HEK293 (cell line): ENCODE data around the gene RASA2.

Experiments used
- CTCF ChIA-PET: fragments of 350-600 bp; formaldehyde crosslinking; extraction: SDS; loops from one replicate; lab custom pipeline; 2021; ENCODE audit warnings: antibody characterized with exemption; lab: Yijun Ruan, JAX
- POLR2A ChIA-PET: fragments of 300-600 bp; formaldehyde crosslinking; extraction: SDS; loops from one replicate; lab custom pipeline; 2020; ENCODE audit warnings: antibody characterized with exemption, inconsistent platforms; lab: Yijun Ruan, JAX
- H3K27ac ChIP-seq: fragments of 200-500 bp; sonication (Bioruptor generic); 2 replicates; pipeline ENCODE4 v1.5.1; 2014; ENCODE audit warnings: low read depth, low read length, control low read depth, inconsistent platforms; ENCODE audit errors: extremely low read depth
- H3K36me3 ChIP-seq, 2 experiments: fragments of 200-500 bp in 1 of 2; sonication (Bioruptor generic) in 1 of 2; 1 replicate in 1 of 2; 2 replicates in 1 of 2; pipeline ENCODE4 v1.5.1; 2014 to 2017; ENCODE audit warnings: inconsistent platforms in 2 of 2, low read length in 2 of 2; ENCODE audit not compliant: control insufficient read depth in 2 of 2, insufficient read depth in 1 of 2
- H3K4me1 ChIP-seq: fragments of 200-500 bp; sonication (Bioruptor generic); 2 replicates; pipeline ENCODE4 v1.5.1; 2014; ENCODE audit warnings: mild to moderate bottlenecking, low read length, inconsistent platforms; ENCODE audit not compliant: control insufficient read depth, insufficient read depth
- H3K4me3 ChIP-seq: 2 replicates; pipeline ENCODE4 v1.5.1; 2011; ENCODE audit warnings: low read depth, mild to moderate bottlenecking, control low read depth, low read length, moderate library complexity
- H3K9me3 ChIP-seq: fragments of 200-500 bp; sonication (Bioruptor generic); 2 replicates; pipeline ENCODE4 v1.5.1; 2014; ENCODE audit warnings: low read depth, low read length, inconsistent platforms; ENCODE audit not compliant: control insufficient read depth, insufficient read depth
- GLIS1 ChIP-seq: fragments of 450-650 bp; formaldehyde crosslinking; IDR thresholded peaks from 2 replicates; pipeline ENCODE4 v1.5.1; 2016; ENCODE audit warnings: missing biosample characterization, missing genetic modification characterization
- HOXD13 ChIP-seq: sonication (generic); formaldehyde crosslinking; IDR thresholded peaks from 2 replicates; pipeline ENCODE4 v1.8.0; 2022; ENCODE audit warnings: missing genetic modification reagents, borderline replicate concordance
- KLF10 ChIP-seq: fragments of 450-650 bp; IDR thresholded peaks from 2 replicates; pipeline ENCODE4 v1.5.1; 2018; ENCODE audit warnings: missing biosample characterization, mild to moderate bottlenecking, missing genetic modification characterization
- SP2 ChIP-seq: fragments of 450-650 bp; formaldehyde crosslinking; IDR thresholded peaks from 2 replicates; pipeline ENCODE4 v1.5.1; 2016; ENCODE audit warnings: missing biosample characterization, missing genetic modification characterization
- TRIM28 ChIP-seq: IDR thresholded peaks from 2 replicates; pipeline ENCODE4 v1.6.1; 2011; ENCODE audit warnings: low read length, control low read depth, borderline replicate concordance
- ZBTB17 ChIP-seq: fragments of 450-650 bp; formaldehyde crosslinking; IDR thresholded peaks from 2 replicates; pipeline ENCODE4 v1.5.1; 2016; ENCODE audit warnings: missing biosample characterization, missing genetic modification characterization
- ZFHX2 ChIP-seq: fragments of 450-650 bp; formaldehyde crosslinking; conservative IDR thresholded peaks from 2 replicates; pipeline ENCODE4 v1.5.1; 2016; ENCODE audit warnings: missing biosample characterization, missing genetic modification characterization
- ZIC2 ChIP-seq: fragments of 450-650 bp; formaldehyde crosslinking; IDR thresholded peaks from 2 replicates; pipeline ENCODE4 v1.5.1; 2016; ENCODE audit warnings: missing biosample characterization, missing genetic modification characterization
- ZNF292 ChIP-seq: fragments of 450-650 bp; formaldehyde crosslinking; IDR thresholded peaks from 2 replicates; pipeline ENCODE4 v1.5.1; 2016; ENCODE audit warnings: low read depth, missing biosample characterization, missing genetic modification characterization, borderline replicate concordance
- ZNF302 ChIP-seq: fragments of 450-650 bp; formaldehyde crosslinking; IDR thresholded peaks from 2 replicates; pipeline ENCODE4 v1.5.1; 2016; ENCODE audit warnings: missing biosample characterization, missing genetic modification characterization, low read depth
- ZNF350 ChIP-seq: fragments of 450-650 bp; formaldehyde crosslinking; IDR thresholded peaks from 2 replicates; pipeline ENCODE4 v1.5.0; 2017; ENCODE audit warnings: missing biosample characterization, mild to moderate bottlenecking, missing genetic modification characterization
- ZNF404 ChIP-seq: fragments of 450-650 bp; formaldehyde crosslinking; IDR thresholded peaks from 2 replicates; pipeline ENCODE4 v1.5.1; 2017; ENCODE audit warnings: missing biosample characterization, missing genetic modification characterization
- ZNF48 ChIP-seq: fragments of 450-650 bp; formaldehyde crosslinking; IDR thresholded peaks from 2 replicates; pipeline ENCODE4 v1.5.1; 2016; ENCODE audit warnings: missing biosample characterization, missing genetic modification characterization
- ZNF510 ChIP-seq: fragments of 450-650 bp; formaldehyde crosslinking; IDR thresholded peaks from 2 replicates; pipeline ENCODE4 v1.5.1; 2018; ENCODE audit warnings: mild to moderate bottlenecking, missing genetic modification characterization, missing biosample characterization; ENCODE audit not compliant: insufficient replicate concordance
- ZNF596 ChIP-seq: fragments of 450-650 bp; IDR thresholded peaks from 2 replicates; pipeline ENCODE4 v1.5.0; 2018; ENCODE audit warnings: missing biosample characterization, mild to moderate bottlenecking, missing genetic modification characterization, moderate library complexity
- ZNF843 ChIP-seq: fragments of 450-650 bp; formaldehyde crosslinking; IDR thresholded peaks from 2 replicates; pipeline ENCODE4 v1.5.1; 2016; ENCODE audit warnings: missing biosample characterization, missing genetic modification characterization
- ZXDB ChIP-seq: fragments of 450-650 bp; formaldehyde crosslinking; IDR thresholded peaks from 2 replicates; pipeline ENCODE4 v1.5.1; 2016; ENCODE audit warnings: missing biosample characterization, missing genetic modification characterization
- TF ChIP-seq, protein P1 (sequence below): fragments of 450-650 bp; formaldehyde crosslinking; IDR thresholded peaks from 2 replicates; pipeline ENCODE4 v1.5.1; 2016; ENCODE audit warnings: missing biosample characterization, missing genetic modification characterization, borderline replicate concordance
- TF ChIP-seq, protein P2 (sequence below): fragments of 450-650 bp; formaldehyde crosslinking; IDR thresholded peaks from 2 replicates; pipeline ENCODE4 v1.5.1; 2016; ENCODE audit warnings: missing biosample characterization, missing genetic modification characterization
- TF ChIP-seq, protein P3 (sequence below): fragments of 450-650 bp; formaldehyde crosslinking; IDR thresholded peaks from 2 replicates; pipeline ENCODE4 v1.5.1; 2016; ENCODE audit warnings: missing biosample characterization, missing genetic modification characterization
- TF ChIP-seq, protein P4 (sequence below): fragments of 450-650 bp; formaldehyde crosslinking; IDR thresholded peaks from 2 replicates; pipeline ENCODE4 v1.5.1; 2016; ENCODE audit warnings: missing biosample characterization, missing genetic modification characterization
- TF ChIP-seq, protein P5 (sequence below): fragments of 450-650 bp; formaldehyde crosslinking; IDR thresholded peaks from 2 replicates; pipeline ENCODE4 v1.5.1; 2016; ENCODE audit warnings: missing biosample characterization, missing genetic modification characterization
- TF ChIP-seq, protein P6 (sequence below): fragments of 450-650 bp; formaldehyde crosslinking; IDR thresholded peaks from 2 replicates; pipeline ENCODE4 v1.5.1; 2017; ENCODE audit warnings: missing biosample characterization, missing genetic modification characterization

RASA2 gene

DNA sequence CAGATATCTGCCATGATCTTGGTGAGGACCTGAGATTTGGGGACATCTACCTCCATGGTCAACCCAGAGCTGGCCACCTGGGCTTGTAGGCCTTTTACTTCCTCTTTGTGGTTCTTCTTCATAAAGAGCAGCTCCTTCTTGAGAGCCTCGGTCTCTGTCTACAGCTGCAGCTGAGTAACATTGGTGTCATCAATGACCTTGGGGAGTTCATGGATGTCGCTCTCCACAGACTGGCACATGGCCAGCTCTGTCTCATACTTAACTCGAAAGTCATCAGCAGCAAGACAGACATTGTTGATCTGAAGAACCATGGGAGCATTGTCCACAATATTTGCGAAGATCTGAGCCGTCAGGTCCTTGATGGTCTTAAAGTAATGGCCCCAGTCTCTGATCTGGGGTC is 15.7 kb upstream of the RASA2 start (continued):
- TF ChIP-seq, protein P1, sequence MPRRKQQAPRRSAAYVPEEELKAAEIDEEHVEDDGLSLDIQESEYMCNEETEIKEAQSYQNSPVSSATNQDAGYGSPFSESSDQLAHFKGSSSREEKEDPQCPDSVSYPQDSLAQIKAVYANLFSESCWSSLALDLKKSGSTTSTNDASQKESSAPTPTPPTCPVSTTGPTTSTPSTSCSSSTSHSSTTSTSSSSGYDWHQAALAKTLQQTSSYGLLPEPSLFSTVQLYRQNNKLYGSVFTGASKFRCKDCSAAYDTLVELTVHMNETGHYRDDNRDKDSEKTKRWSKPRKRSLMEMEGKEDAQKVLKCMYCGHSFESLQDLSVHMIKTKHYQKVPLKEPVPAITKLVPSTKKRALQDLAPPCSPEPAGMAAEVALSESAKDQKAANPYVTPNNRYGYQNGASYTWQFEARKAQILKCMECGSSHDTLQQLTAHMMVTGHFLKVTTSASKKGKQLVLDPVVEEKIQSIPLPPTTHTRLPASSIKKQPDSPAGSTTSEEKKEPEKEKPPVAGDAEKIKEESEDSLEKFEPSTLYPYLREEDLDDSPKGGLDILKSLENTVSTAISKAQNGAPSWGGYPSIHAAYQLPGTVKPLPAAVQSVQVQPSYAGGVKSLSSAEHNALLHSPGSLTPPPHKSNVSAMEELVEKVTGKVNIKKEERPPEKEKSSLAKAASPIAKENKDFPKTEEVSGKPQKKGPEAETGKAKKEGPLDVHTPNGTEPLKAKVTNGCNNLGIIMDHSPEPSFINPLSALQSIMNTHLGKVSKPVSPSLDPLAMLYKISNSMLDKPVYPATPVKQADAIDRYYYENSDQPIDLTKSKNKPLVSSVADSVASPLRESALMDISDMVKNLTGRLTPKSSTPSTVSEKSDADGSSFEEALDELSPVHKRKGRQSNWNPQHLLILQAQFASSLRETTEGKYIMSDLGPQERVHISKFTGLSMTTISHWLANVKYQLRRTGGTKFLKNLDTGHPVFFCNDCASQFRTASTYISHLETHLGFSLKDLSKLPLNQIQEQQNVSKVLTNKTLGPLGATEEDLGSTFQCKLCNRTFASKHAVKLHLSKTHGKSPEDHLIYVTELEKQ (tag by site-specific recombination) = no peak
- no peak for TF ChIP-seq SP2 (tag by site-specific recombination)
- TF ChIP-seq, protein P2, sequence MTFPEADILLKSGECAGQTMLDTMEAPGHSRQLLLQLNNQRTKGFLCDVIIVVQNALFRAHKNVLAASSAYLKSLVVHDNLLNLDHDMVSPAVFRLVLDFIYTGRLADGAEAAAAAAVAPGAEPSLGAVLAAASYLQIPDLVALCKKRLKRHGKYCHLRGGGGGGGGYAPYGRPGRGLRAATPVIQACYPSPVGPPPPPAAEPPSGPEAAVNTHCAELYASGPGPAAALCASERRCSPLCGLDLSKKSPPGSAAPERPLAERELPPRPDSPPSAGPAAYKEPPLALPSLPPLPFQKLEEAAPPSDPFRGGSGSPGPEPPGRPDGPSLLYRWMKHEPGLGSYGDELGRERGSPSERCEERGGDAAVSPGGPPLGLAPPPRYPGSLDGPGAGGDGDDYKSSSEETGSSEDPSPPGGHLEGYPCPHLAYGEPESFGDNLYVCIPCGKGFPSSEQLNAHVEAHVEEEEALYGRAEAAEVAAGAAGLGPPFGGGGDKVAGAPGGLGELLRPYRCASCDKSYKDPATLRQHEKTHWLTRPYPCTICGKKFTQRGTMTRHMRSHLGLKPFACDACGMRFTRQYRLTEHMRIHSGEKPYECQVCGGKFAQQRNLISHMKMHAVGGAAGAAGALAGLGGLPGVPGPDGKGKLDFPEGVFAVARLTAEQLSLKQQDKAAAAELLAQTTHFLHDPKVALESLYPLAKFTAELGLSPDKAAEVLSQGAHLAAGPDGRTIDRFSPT (tag by site-specific recombination) = no peak
- no peak for TF ChIP-seq TRIM28
- no peak for TF ChIP-seq ZIC2 (tag by site-specific recombination)
- no peak for TF ChIP-seq ZNF292 (tag by site-specific recombination)
- no peak for TF ChIP-seq HOXD13 (CRISPR knock-in tag)
- no peak for TF ChIP-seq ZBTB17
- no peak for TF ChIP-seq ZNF510 (tag by site-specific recombination)
- TF ChIP-seq ZNF843 (tag by site-specific recombination) = no peak
- TF ChIP-seq, protein P3, sequence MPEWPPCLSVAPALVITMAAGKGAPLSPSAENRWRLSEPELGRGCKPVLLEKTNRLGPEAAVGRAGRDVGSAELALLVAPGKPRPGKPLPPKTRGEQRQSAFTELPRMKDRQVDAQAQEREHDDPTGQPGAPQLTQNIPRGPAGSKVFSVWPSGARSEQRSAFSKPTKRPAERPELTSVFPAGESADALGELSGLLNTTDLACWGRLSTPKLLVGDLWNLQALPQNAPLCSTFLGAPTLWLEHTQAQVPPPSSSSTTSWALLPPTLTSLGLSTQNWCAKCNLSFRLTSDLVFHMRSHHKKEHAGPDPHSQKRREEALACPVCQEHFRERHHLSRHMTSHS (tag by site-specific recombination) = no peak
- TF ChIP-seq, protein P4, sequence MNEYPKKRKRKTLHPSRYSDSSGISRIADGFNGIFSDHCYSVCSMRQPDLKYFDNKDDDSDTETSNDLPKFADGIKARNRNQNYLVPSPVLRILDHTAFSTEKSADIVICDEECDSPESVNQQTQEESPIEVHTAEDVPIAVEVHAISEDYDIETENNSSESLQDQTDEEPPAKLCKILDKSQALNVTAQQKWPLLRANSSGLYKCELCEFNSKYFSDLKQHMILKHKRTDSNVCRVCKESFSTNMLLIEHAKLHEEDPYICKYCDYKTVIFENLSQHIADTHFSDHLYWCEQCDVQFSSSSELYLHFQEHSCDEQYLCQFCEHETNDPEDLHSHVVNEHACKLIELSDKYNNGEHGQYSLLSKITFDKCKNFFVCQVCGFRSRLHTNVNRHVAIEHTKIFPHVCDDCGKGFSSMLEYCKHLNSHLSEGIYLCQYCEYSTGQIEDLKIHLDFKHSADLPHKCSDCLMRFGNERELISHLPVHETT (tag by site-specific recombination) = no peak

DNA sequence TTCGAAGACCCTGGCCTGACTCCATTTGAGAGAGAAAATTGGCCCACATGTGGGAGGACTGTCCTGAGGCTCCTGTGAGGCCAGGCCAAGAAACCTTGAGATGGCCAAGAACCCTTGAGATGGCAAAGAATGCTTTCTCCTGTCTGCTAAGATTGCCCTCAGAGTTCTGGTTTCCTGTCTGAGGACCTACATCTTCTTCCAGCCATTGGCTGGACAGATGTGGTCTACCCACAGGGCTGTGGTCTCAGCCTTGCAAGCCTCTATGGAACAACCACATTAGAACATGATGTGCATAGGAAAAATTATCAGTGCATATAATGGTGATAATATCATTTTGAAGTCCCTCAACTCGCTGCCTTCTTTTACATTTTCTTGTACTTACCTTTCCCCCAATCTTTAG is 10.8 kb upstream of the RASA2 start:
- no peak overlapping the region for H3K4me3 ChIP-seq
- H3K36me3 ChIP-seq = no peaks in the 10 kb centered on the region
- H3K27ac ChIP-seq = no peak overlapping the region
- ChIA-PET CTCF (no interaction called here), POLR2A (no interaction called here)
- H3K4me1 ChIP-seq = no peaks in the 10 kb centered on the region
- no peaks in the 10 kb centered on the region for H3K9me3 ChIP-seq
- TF ChIP-seq ZNF350 (tag by site-specific recombination) (no peak), ZXDB (tag by site-specific recombination) (no peak), GLIS1 (tag by site-specific recombination) (no peak), ZNF404 (tag by site-specific recombination) (no peak), KLF10 (tag by site-specific recombination) (no peak), ZNF48 (tag by site-specific recombination) (no peak), TRIM28 (no peak), ZNF596 (tag by site-specific recombination) (no peak), ZNF302 (tag by site-specific recombination) (no peak), ZFHX2 (tag by site-specific recombination) (no peak)
- TF ChIP-seq, protein P5, sequence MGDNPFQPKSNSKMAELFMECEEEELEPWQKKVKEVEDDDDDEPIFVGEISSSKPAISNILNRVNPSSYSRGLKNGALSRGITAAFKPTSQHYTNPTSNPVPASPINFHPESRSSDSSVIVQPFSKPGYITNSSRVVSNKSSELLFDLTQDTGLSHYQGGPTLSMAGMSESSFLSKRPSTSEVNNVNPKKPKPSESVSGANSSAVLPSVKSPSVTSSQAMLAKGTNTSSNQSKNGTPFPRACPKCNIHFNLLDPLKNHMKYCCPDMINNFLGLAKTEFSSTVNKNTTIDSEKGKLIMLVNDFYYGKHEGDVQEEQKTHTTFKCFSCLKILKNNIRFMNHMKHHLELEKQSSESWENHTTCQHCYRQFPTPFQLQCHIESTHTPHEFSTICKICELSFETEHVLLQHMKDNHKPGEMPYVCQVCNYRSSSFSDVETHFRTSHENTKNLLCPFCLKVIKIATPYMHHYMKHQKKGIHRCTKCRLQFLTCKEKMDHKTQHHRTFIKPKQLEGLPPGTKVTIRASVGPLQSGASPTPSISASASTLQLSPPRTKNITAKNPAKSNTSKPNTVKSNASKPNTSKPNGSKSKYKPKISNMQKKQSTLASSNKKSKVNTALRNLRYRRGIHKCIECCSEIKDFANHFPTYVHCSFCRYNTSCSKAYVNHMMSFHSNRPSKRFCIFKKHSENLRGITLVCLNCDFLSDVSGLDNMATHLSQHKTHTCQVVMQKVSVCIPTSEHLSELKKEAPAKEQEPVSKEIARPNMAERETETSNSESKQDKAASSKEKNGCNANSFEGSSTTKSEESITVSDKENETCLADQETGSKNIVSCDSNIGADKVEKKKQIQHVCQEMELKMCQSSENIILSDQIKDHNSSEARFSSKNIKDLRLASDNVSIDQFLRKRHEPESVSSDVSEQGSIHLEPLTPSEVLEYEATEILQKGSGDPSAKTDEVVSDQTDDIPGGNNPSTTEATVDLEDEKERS (tag by site-specific recombination) = no peak
- TF ChIP-seq, protein P6, sequence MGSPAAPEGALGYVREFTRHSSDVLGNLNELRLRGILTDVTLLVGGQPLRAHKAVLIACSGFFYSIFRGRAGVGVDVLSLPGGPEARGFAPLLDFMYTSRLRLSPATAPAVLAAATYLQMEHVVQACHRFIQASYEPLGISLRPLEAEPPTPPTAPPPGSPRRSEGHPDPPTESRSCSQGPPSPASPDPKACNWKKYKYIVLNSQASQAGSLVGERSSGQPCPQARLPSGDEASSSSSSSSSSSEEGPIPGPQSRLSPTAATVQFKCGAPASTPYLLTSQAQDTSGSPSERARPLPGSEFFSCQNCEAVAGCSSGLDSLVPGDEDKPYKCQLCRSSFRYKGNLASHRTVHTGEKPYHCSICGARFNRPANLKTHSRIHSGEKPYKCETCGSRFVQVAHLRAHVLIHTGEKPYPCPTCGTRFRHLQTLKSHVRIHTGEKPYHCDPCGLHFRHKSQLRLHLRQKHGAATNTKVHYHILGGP (tag by site-specific recombination) = no peak
